B cell (primary cell): Measurements from ENCODE around the gene PITPNM3. TPM values are rescaled to one million over a fixed set of nuclear protein-coding genes. Genes with fewer than 3 reads are reported as not detected.
A peak's percentile ranks its signal among the peaks of the same experiment; 100 is the strongest.

Experiments used
- ATAC-seq: fragments of 200-7000 bp; cut with Tn5 transposase; one replicate; pipeline ENCODE4 v1.10.0; 2021; ENCODE audit warnings: low read depth, mild to moderate bottlenecking, moderate number of reproducible peaks, moderate library complexity
- CTCF ChIA-PET: fragments of 350-600 bp; sonication (Branson Sonifier 250); formaldehyde crosslinking; loops from one replicate; lab custom pipeline; 2021; ENCODE audit warnings: antibody characterized with exemption, inconsistent platforms; lab: Charles Lee
- POLR2A ChIA-PET: fragments of 350-600 bp; sonication (Branson Sonifier 250); formaldehyde crosslinking; loops from one replicate; lab custom pipeline; 2021; ENCODE audit warnings: antibody characterized with exemption; lab: Charles Lee
- DNase-seq: peaks from one replicate; pipeline ENCODE4 v3.0.0; 2013
- H2AFZ ChIP-seq: 2 replicates; pipeline ENCODE4 v1.6.1; 2012; ENCODE audit warnings: mild to moderate bottlenecking, low read depth, low read length; ENCODE audit not compliant: insufficient read depth, poor library complexity, severe bottlenecking
- H3K27ac ChIP-seq, 2 donors: 1 replicate in 1 of 2; 2 replicates in 1 of 2; pipeline ENCODE4 v1.5.1; 2012 to 2013; ENCODE audit warnings: low read length in 2 of 2, mild to moderate bottlenecking in 2 of 2, moderate library complexity in 1 of 2
- H3K27me3 ChIP-seq, 4 experiments: fragments of 200-600 bp in 1 of 4; sonication (generic) in 1 of 4; replicated peaks in 1 of 4; 1 replicate in 2 of 4; 2 replicates in 2 of 4; pipeline versions ENCODE4 v1.6.1 to v1.7.0; 2013 to 2016; ENCODE audit warnings: low read length in 3 of 4, mild to moderate bottlenecking in 2 of 4, mixed read lengths in 1 of 4, moderate library complexity in 1 of 4; ENCODE audit not compliant: insufficient read depth in 4 of 4, control insufficient read depth in 3 of 4; ENCODE audit errors: control extremely low read depth in 1 of 4
- H3K36me3 ChIP-seq, 2 experiments: replicated peaks in 1 of 2; 1 replicate in 1 of 2; 2 replicates in 1 of 2; pipeline versions ENCODE4 v1.6.1 to v1.7.1; 2013; ENCODE audit warnings: low read length in 1 of 2; ENCODE audit not compliant: insufficient read depth in 2 of 2, control insufficient read depth in 1 of 2; ENCODE audit errors: control extremely low read depth in 1 of 2, extremely low read depth in 1 of 2
- H3K4me1 ChIP-seq, 2 donors: fragments of 200-600 bp in 1 of 2; sonication (generic) in 1 of 2; 1 replicate in 1 of 2; 2 replicates in 1 of 2; pipeline versions ENCODE4 v1.5.1 to v1.6.1; 2013 to 2017; ENCODE audit warnings: low read length in 2 of 2; ENCODE audit not compliant: control insufficient read depth in 2 of 2, insufficient read depth in 2 of 2
- H3K4me2 ChIP-seq: replicated peaks from 2 replicates; pipeline ENCODE3; 2012; ENCODE audit warnings: mild to moderate bottlenecking, low read depth, low read length; ENCODE audit not compliant: poor library complexity, severe bottlenecking
- H3K4me3 ChIP-seq, 5 experiments: fragments of 200-600 bp in 1 of 5; sonication (generic) in 1 of 5; 1 replicate in 3 of 5; 2 replicates in 2 of 5; pipeline versions ENCODE4 v1.5.1 to v1.7.0; 2011 to 2016; ENCODE audit warnings: low read length in 4 of 5, mild to moderate bottlenecking in 4 of 5, low read depth in 2 of 5, control low read depth in 1 of 5, moderate library complexity in 1 of 5; ENCODE audit not compliant: insufficient read depth in 1 of 5; ENCODE audit errors: control extremely low read depth in 1 of 5, extremely low read depth in 1 of 5
- H3K79me2 ChIP-seq: fragments of 200-600 bp; sonication (generic); one replicate; pipeline ENCODE4 v1.6.0; 2016; ENCODE audit warnings: low read length; ENCODE audit not compliant: control insufficient read depth, insufficient read depth
- H3K9ac ChIP-seq: fragments of 200-600 bp; sonication (generic); 2 replicates; pipeline ENCODE4 v1.6.1; 2017; ENCODE audit warnings: mild to moderate bottlenecking, low read length, moderate library complexity
- H3K9me3 ChIP-seq, 3 donors: one replicate each; pipeline versions ENCODE4 v1.6.1 to v1.7.1; 2013; ENCODE audit warnings: low read length in 2 of 3; ENCODE audit not compliant: control insufficient read depth in 2 of 3, insufficient read depth in 1 of 3; ENCODE audit errors: control extremely low read depth in 1 of 3
- H4K20me1 ChIP-seq: 2 replicates; pipeline ENCODE4 v1.6.0; 2012; ENCODE audit warnings: mild to moderate bottlenecking, low read length; ENCODE audit not compliant: insufficient read depth, control insufficient read depth, poor library complexity, severe bottlenecking
- H3K27ac Mint-ChIP-seq: one replicate; pipeline ENCODE4 v1.8.0; 2021; ENCODE audit warnings: mixed read lengths
- H3K27me3 Mint-ChIP-seq: one replicate; pipeline ENCODE4 v1.8.0; 2021; ENCODE audit warnings: mixed read lengths
- H3K4me1 Mint-ChIP-seq: one replicate; pipeline ENCODE4 v1.8.0; 2021; ENCODE audit warnings: mixed read lengths
- H3K4me3 Mint-ChIP-seq: one replicate; pipeline ENCODE4 v1.8.0; 2021; ENCODE audit warnings: mixed read lengths
- H3K9me3 Mint-ChIP-seq: one replicate; pipeline ENCODE4 v1.8.0; 2022; ENCODE audit warnings: mixed read lengths; ENCODE audit not compliant: insufficient read depth
- EZH2 ChIP-seq: IDR thresholded peaks from 2 replicates; pipeline ENCODE4 v1.6.1; 2012; ENCODE audit warnings: borderline replicate concordance, low read depth, mild to moderate bottlenecking, moderate library complexity, low read length; ENCODE audit not compliant: insufficient read depth, poor library complexity, severe bottlenecking
- WGBS: methylation state at CpG from one replicate; pipeline ENCODE4 v1.1.5; 2013; ENCODE audit warnings: missing lambda C conversion rate; ENCODE audit not compliant: insufficient coverage; 5-methylcytosine and 5-hydroxymethylcytosine counted together
- intact Hi-C: fragments of 100-400 bp; cut with micrococcal nuclease; formaldehyde crosslinking; loops from one replicate; pipeline ENCODE4 v1.10.0; 2022
- polyA plus RNA-seq: library from polyadenylated mRNA; depleted of rRNA; stranded (reverse); fragments of >200 nt; gene quantifications from 2 replicates; pipeline ENCODE4 v1.2.3, GENCODE V29; 2012
- total RNA-seq, 2 donors: library from RNA; stranded (reverse); fragments of 120-200 nt in 1 of 2; gene quantifications; 1 replicate in 1 of 2; 2 replicates in 1 of 2; pipeline versions ENCODE4 v1.2.3 to v1.2.4, GENCODE V29; 2013 to 2022
- TF ChIP-seq, protein P1 (sequence below): fragments of 200-600 bp; IDR thresholded peaks from one replicate; pipeline ENCODE4 v1.8.0; 2022; ENCODE audit warnings: antibody characterized with exemption, mild to moderate bottlenecking

Gene PITPNM3
- total and polyA plus RNA-seq, 2 donors (not counting 1 experiment from before 2014, with no cell fraction given) = 0.31 to 0.49 TPM

- H3K9me3 Mint-ChIP-seq = no peaks in the 10 kb centered on the region
- TF ChIP-seq, protein P1, sequence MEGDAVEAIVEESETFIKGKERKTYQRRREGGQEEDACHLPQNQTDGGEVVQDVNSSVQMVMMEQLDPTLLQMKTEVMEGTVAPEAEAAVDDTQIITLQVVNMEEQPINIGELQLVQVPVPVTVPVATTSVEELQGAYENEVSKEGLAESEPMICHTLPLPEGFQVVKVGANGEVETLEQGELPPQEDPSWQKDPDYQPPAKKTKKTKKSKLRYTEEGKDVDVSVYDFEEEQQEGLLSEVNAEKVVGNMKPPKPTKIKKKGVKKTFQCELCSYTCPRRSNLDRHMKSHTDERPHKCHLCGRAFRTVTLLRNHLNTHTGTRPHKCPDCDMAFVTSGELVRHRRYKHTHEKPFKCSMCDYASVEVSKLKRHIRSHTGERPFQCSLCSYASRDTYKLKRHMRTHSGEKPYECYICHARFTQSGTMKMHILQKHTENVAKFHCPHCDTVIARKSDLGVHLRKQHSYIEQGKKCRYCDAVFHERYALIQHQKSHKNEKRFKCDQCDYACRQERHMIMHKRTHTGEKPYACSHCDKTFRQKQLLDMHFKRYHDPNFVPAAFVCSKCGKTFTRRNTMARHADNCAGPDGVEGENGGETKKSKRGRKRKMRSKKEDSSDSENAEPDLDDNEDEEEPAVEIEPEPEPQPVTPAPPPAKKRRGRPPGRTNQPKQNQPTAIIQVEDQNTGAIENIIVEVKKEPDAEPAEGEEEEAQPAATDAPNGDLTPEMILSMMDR = peak; percentile 81
- TF ChIP-seq EZH2 = no peak
- Histone ChIP-seq H3K9me3 (peaks cover 0 to 2% (median 0%) of the 10 kb centered on the region in 3 donors), H4K20me1 (no peaks in the 10 kb centered on the region), H3K36me3 (no peaks in the 10 kb centered on the region), H3K4me3 (no peak overlapping the region), H3K4me2 (peak overlapping the region; percentile 23), H3K79me2 (no peaks in the 10 kb centered on the region), H3K27me3 (peaks cover 0 to 4% (median 0%) of the 10 kb centered on the region in 4 experiments), H2AFZ (peak overlapping the region; percentile 24), H3K9ac (no peak overlapping the region), H3K27ac (no peak overlapping the region), H3K4me1 (peaks cover 0 to 4% of the 10 kb centered on the region in 2 donors)
- intact Hi-C loops = loop anchor here (1.0 kb wide), 2 partner anchors 830 to 835 kb away; no protein-coding TSS in a partner anchor
- CTCF ChIA-PET = interaction anchor here (0.7 to 6.2 kb wide), 10 partner anchors 9 to 840 kb away, joined by 3 to 44 read pairs (median 6); partner anchors contain the start of genes AIPL1 and NLRP1
- no peak overlapping the region for H3K4me3 Mint-ChIP-seq
- H3K27me3 Mint-ChIP-seq = peaks cover 15% of the 10 kb centered on the region
- WGBS = 12% methylated on average over 10 of the region's 13 CpGs
- ATAC-seq (peak; percentile 51), DNase-seq (peak; percentile 74)
- peaks cover 4% of the 10 kb centered on the region for H3K4me1 Mint-ChIP-seq
- POLR2A ChIA-PET = no interaction called here
- no peak overlapping the region for H3K27ac Mint-ChIP-seq
Measured at GRCh38 chr17:6421700-6422604, 134.4 kb downstream of the PITPNM3 start.

- Histone ChIP-seq H3K27me3 (peaks cover 0 to 4% (median 0%) of the 10 kb centered on the region in 4 experiments), H3K4me2 (no peak overlapping the region), H3K4me1 (peaks cover 0 to 3% of the 10 kb centered on the region in 2 donors), H2AFZ (no peak overlapping the region), H3K4me3 (no peak overlapping the region), H3K27ac (no peak overlapping the region), H3K9me3 (peaks cover 0 to 2% (median 0%) of the 10 kb centered on the region in 3 donors), H3K9ac (no peak overlapping the region), H3K36me3 (no peaks in the 10 kb centered on the region), H4K20me1 (no peaks in the 10 kb centered on the region), H3K79me2 (no peaks in the 10 kb centered on the region)
- ATAC-seq (no peak), DNase-seq (no peak)
- 24% methylated on average over 13 of the region's 13 CpGs for WGBS
- Mint-ChIP-seq H3K27ac (no peak overlapping the region), H3K4me1 (peaks cover 4% of the 10 kb centered on the region), H3K27me3 (peaks cover 20% of the 10 kb centered on the region), H3K9me3 (no peaks in the 10 kb centered on the region), H3K4me3 (no peak overlapping the region)
- intact Hi-C loops = no loop called here
- TF ChIP-seq EZH2 = no peak
- TF ChIP-seq, protein P1 = no peak
- CTCF ChIA-PET = interaction anchor here (3.5 to 6.2 kb wide), 3 partner anchors 827 to 835 kb away, joined by 23 to 44 read pairs (median 41); partner anchors contain the start of gene NLRP1
- POLR2A ChIA-PET = no interaction called here
Measured at GRCh38 chr17:6420173-6420641, 136.1 kb downstream of the PITPNM3 start.
